GM12878 (cell line): ENCODE results near the gene ZNF425. TPM values are rescaled to one million over a fixed set of nuclear protein-coding genes. Genes with fewer than 3 reads are reported as not detected.

ENCODE experiments used
- ATAC-seq: fragments of 200-7000 bp; cut with Tn5 transposase; 3 replicates; pipeline ENCODE4 v1.9.1; 2020; ENCODE audit warnings: mild to moderate bottlenecking, moderate library complexity
- BruUV-seq: library from RNA; stranded (reverse); fragments of 400-500 nt; replicated peaks from 2 replicates; lab custom pipeline; 2021; lab: Mats Ljungman, UMichigan
- CTCF ChIA-PET: fragments of 300-600 bp; sonication (Branson Sonifier 250); formaldehyde crosslinking; extraction: SDS; loops from one replicate; lab custom pipeline; 2021; ENCODE audit warnings: inconsistent platforms; lab: Yijun Ruan, JAX
- POLR2A ChIA-PET: fragments of 350-600 bp; formaldehyde crosslinking; extraction: SDS; loops from one replicate; lab custom pipeline; 2021; ENCODE audit warnings: inconsistent platforms; lab: Charles Lee
- RAD21 ChIA-PET: fragments of 300-600 bp; sonication (Branson Sonifier 250); formaldehyde crosslinking; loops from one replicate; lab custom pipeline; 2023; ENCODE audit warnings: antibody characterized with exemption; ENCODE audit not compliant: unreplicated experiment; lab: Charles Lee
- SMC1A ChIA-PET: fragments of 300-600 bp; sonication (Branson Sonifier 250); formaldehyde crosslinking; loops from one replicate; lab custom pipeline; 2023; ENCODE audit not compliant: unreplicated experiment, uncharacterized antibody; lab: Charles Lee
- DNase-seq: peaks from one replicate; pipeline ENCODE4 v3.0.0-alpha.2; 2011; ENCODE audit warnings: low read depth, low spot score
- FAIRE-seq: peaks from 3 replicates; lab custom pipeline; 2011; peaks lifted over from hg19 to GRCh38; lab: Jason Lieb, UNC
- H2AFZ ChIP-seq: 2 replicates; pipeline ENCODE4 v1.6.0; 2011; ENCODE audit warnings: low read depth, low read length, control low read depth; ENCODE audit not compliant: control insufficient read depth
- H3K27ac ChIP-seq: 2 replicates; pipeline ENCODE4 v1.5.1; 2011; ENCODE audit warnings: control low read depth; ENCODE audit not compliant: control insufficient read depth, insufficient read depth
- H3K27me3 ChIP-seq, 2 experiments: replicated peaks in 1 of 2; 2 replicates each; pipeline versions ENCODE4 v1.6.0 to v1.6.1; 2011; ENCODE audit warnings: low read length in 1 of 2; ENCODE audit not compliant: control insufficient read depth in 2 of 2, insufficient read depth in 2 of 2
- H3K36me3 ChIP-seq, 2 experiments: 2 replicates each; pipeline ENCODE4 v1.5.1; 2011; ENCODE audit warnings: low read length in 1 of 2; ENCODE audit not compliant: control insufficient read depth in 2 of 2, insufficient read depth in 2 of 2
- H3K4me1 ChIP-seq: 2 replicates; pipeline ENCODE4 v1.6.1; 2011; ENCODE audit warnings: mild to moderate bottlenecking, low read length, moderate library complexity, mixed read lengths; ENCODE audit not compliant: control insufficient read depth, insufficient read depth
- H3K4me2 ChIP-seq: 2 replicates; pipeline ENCODE4 v1.6.0; 2011; ENCODE audit warnings: control low read depth; ENCODE audit not compliant: control insufficient read depth, insufficient read depth
- H3K4me3 ChIP-seq: fragments of 200-600 bp; sonication (generic); 2 replicates; pipeline ENCODE4 v1.5.1; 2016
- H3K79me2 ChIP-seq: 2 replicates; pipeline ENCODE4 v1.6.0; 2011; ENCODE audit warnings: low read length; ENCODE audit not compliant: control insufficient read depth, insufficient read depth
- H3K9ac ChIP-seq: 2 replicates; pipeline ENCODE4 v1.8.0; 2011; ENCODE audit warnings: low read length, control low read depth, mixed read lengths; ENCODE audit not compliant: control insufficient read depth, insufficient read depth
- H3K9me3 ChIP-seq: replicated peaks from 3 replicates; pipeline ENCODE4 v1.5.1; 2011; ENCODE audit warnings: mild to moderate bottlenecking, low read length; ENCODE audit not compliant: control insufficient read depth, insufficient read depth
- H4K20me1 ChIP-seq: 2 replicates; pipeline ENCODE4 v1.6.0; 2011; ENCODE audit not compliant: control insufficient read depth, insufficient read depth
- ASH2L ChIP-seq: fragments of 300-600, 200-600 bp; sonication (generic); IDR thresholded peaks from 2 replicates; pipeline ENCODE4 v1.6.1; 2017; ENCODE audit warnings: low read depth, mild to moderate bottlenecking, borderline replicate concordance
- BCL11A ChIP-seq: IDR thresholded peaks from 2 replicates; pipeline ENCODE4 v1.6.1; 2011; ENCODE audit warnings: low read depth, low read length
- HSF1 ChIP-seq: fragments of 150-350 bp; IDR thresholded peaks from 2 replicates; pipeline ENCODE4 v1.6.1; 2014; ENCODE audit warnings: mild to moderate bottlenecking, low read depth, low read length
- KDM1A ChIP-seq: fragments of 200-600 bp; sonication (generic); IDR thresholded peaks from 2 replicates; pipeline ENCODE4 v1.6.1; 2016; ENCODE audit warnings: borderline replicate concordance
- MEF2B ChIP-seq: fragments of 450-650 bp; IDR thresholded peaks from 2 replicates; pipeline ENCODE4 v1.6.1; 2018; ENCODE audit warnings: mild to moderate bottlenecking, moderate library complexity; ENCODE audit not compliant: partially characterized antibody, poor library complexity, severe bottlenecking
- NKRF ChIP-seq: fragments of 450-650 bp; conservative IDR thresholded peaks from 2 replicates; pipeline ENCODE4 v1.6.1; 2017; ENCODE audit warnings: mild to moderate bottlenecking, moderate library complexity
- ZNF217 ChIP-seq: fragments of 450-650 bp; IDR thresholded peaks from 2 replicates; pipeline ENCODE4 v1.6.1; 2017; ENCODE audit warnings: antibody characterized with exemption, mild to moderate bottlenecking
- ZNF384 ChIP-seq: IDR thresholded peaks from 2 replicates; pipeline ENCODE4 v1.6.1; 2012; ENCODE audit warnings: low read depth, mild to moderate bottlenecking, low read length, improper control_type of control experiment, borderline replicate concordance
- WGBS: methylation state at CpG from one replicate; pipeline ENCODE4 v1.1.6; 2016; ENCODE audit warnings: low lambda C conversion rate; ENCODE audit not compliant: insufficient replicate concordance, insufficient coverage; ENCODE audit errors: missing lambda C conversion rate; 5-methylcytosine and 5-hydroxymethylcytosine counted together
- in situ Hi-C: fragments of 300-500 bp; cut with MboI; formaldehyde crosslinking; loops from 9 replicates; pipeline ENCODE4 v1.14.3; 2018; ENCODE audit warnings: mixed read lengths
- intact Hi-C: fragments of 100-400 bp; cut with micrococcal nuclease; formaldehyde crosslinking; loops from one replicate; pipeline ENCODE4 v1.14.2; 2022; ENCODE audit not compliant: unreplicated experiment
- polyA plus RNA-seq, 11 experiments: library from polyadenylated mRNA; depleted of rRNA in 4 of 11; unstranded in 6 of 11; stranded (reverse) in 5 of 11; fragments of >200 nt; fragmentation: Nextera tagmentation in 4 of 11; fragmentation: Illumina TruSeq in 1 of 11; extraction: Ambion mirVana in 4 of 11; extraction: Trizol in 1 of 11; gene quantifications; 1 replicate in 1 of 11; 2 replicates in 10 of 11; pipeline versions ENCODE4 v1.2.1 to v1.2.3, GENCODE V29; 2011 to 2016; ENCODE audit warnings: inconsistent platforms in 2 of 11, missing spikeins in 2 of 11, low read depth in 1 of 11
- total RNA-seq, 4 experiments: library from RNA; depleted of rRNA in 3 of 4; stranded (reverse); fragments of >200 nt in 3 of 4; fragmentation: Illumina TruSeq in 1 of 4; extraction: Trizol in 1 of 4; gene quantifications; 2 replicates each; pipeline versions ENCODE4 v1.2.1 to v1.2.3, GENCODE V29; 2013 to 2021

The ZNF425 gene
- total and polyA plus RNA-seq, 10 of the 15 experiments (the other 5 are each of a cell fraction or from before 2014, with no cell fraction given) = 0.19 to 1.8 (median 0.91) TPM

- no peak for TF ChIP-seq NKRF
Observed at GRCh38 chr7:149075286-149075685, 50.8 kb downstream of the ZNF425 start (continued).

- CTCF ChIA-PET = interaction anchor here (0.6 to 2.9 kb wide), 2 partner anchors 8 to 111 kb away, joined by 3 to 12 read pairs; no protein-coding TSS in a partner anchor
- RAD21 ChIA-PET = interaction anchor here (1.1 kb wide), 1 partner anchor 8 kb away, joined by 3 read pairs; no protein-coding TSS in a partner anchor
- FAIRE-seq = peak; percentile 41
- 30% methylated on average over 3 of the region's 3 CpGs for WGBS
- Histone ChIP-seq H3K4me3 (no peak overlapping the region), H3K9me3 (no peaks in the 10 kb centered on the region), H3K4me1 (no peaks in the 10 kb centered on the region), H3K9ac (no peak overlapping the region), H3K36me3 (peaks cover 5 to 13% of the 10 kb centered on the region in 2 experiments; a peak in 3 of 4 replicates), H3K27me3 (no peaks in the 10 kb centered on the region), H3K4me2 (0 out of 2 replicates have a peak overlapping the region, but pooled peaks have one; percentile 9), H3K79me2 (no peaks in the 10 kb centered on the region), H4K20me1 (no peaks in the 10 kb centered on the region), H2AFZ (peak overlapping the region; percentile 7; the same call in 1 of the 2 replicates), H3K27ac (peak overlapping the region; percentile 63; the same call in 1 of the 2 replicates)
- intact Hi-C loops (no loop called here), in situ Hi-C loops (no loop called here)
- POLR2A ChIA-PET = no interaction called here
- TF ChIP-seq HSF1 = no peak
- no peak for TF ChIP-seq MEF2B
- TF ChIP-seq ASH2L = no peak
- 0 out of 2 replicates have a peak, but pooled peaks have one; percentile 18 for TF ChIP-seq ZNF384
- TF ChIP-seq KDM1A = no peak
- no peak for TF ChIP-seq BCL11A
- TF ChIP-seq ZNF217 = no peak
- SMC1A ChIA-PET = no interaction called here
- DNase-seq = no peak
- no peak for ATAC-seq
- no TSS peak for BruUV-seq
Observed at GRCh38 chr7:149074116-149074885, 51.8 kb downstream of the ZNF425 start.
